BE2C (cell line): Measurements from ENCODE around the gene ZNF385C.

ENCODE experiments used
- DNase-seq: peaks from one replicate; pipeline ENCODE4 v3.0.0-alpha.2; 2020
- H3K27me3 ChIP-seq: fragments of 250-450 bp; sonication (Bioruptor Pico); 2 replicates; pipeline ENCODE4 v1.5.1; 2020; ENCODE audit warnings: mild to moderate bottlenecking
- H3K36me3 ChIP-seq: fragments of 250-450 bp; sonication (Bioruptor Pico); 2 replicates; pipeline ENCODE4 v1.5.1; 2020; ENCODE audit warnings: mild to moderate bottlenecking
- H3K4me1 ChIP-seq: fragments of 250-450 bp; sonication (Bioruptor Pico); 2 replicates; pipeline ENCODE4 v1.5.1; 2020
- H3K4me3 ChIP-seq: 2 replicates; pipeline ENCODE4 v1.5.1; 2011; ENCODE audit warnings: low read depth, low read length
- H3K9me3 ChIP-seq: fragments of 250-450 bp; sonication (Bioruptor Pico); 2 replicates; pipeline ENCODE4 v1.5.1; 2020
- CTCF ChIP-seq: IDR thresholded peaks from 2 replicates; pipeline ENCODE4 v1.5.1; 2012; ENCODE audit warnings: mild to moderate bottlenecking, low read depth, low read length

Gene ZNF385C

GRCh38 chr17:41998497-41998896 lies 99.8 kb downstream of the ZNF385C start:
- Histone ChIP-seq H3K27me3 (no peaks in the 10 kb centered on the region), H3K36me3 (peaks cover 90% of the 10 kb centered on the region), H3K4me1 (no peaks in the 10 kb centered on the region), H3K9me3 (no peaks in the 10 kb centered on the region), H3K4me3 (no peak overlapping the region)
- TF ChIP-seq CTCF = no peak
- DNase-seq = no peak

GRCh38 chr17:41996855-41997164 lies 101.5 kb downstream of the ZNF385C start:
- no peak overlapping the region for H3K4me3 ChIP-seq
- H3K27me3 ChIP-seq = no peaks in the 10 kb centered on the region
- H3K36me3 ChIP-seq = peaks cover 90% of the 10 kb centered on the region
- DNase-seq = no peak
- no peaks in the 10 kb centered on the region for H3K4me1 ChIP-seq
- no peak for TF ChIP-seq CTCF
- H3K9me3 ChIP-seq = no peaks in the 10 kb centered on the region

DNA sequence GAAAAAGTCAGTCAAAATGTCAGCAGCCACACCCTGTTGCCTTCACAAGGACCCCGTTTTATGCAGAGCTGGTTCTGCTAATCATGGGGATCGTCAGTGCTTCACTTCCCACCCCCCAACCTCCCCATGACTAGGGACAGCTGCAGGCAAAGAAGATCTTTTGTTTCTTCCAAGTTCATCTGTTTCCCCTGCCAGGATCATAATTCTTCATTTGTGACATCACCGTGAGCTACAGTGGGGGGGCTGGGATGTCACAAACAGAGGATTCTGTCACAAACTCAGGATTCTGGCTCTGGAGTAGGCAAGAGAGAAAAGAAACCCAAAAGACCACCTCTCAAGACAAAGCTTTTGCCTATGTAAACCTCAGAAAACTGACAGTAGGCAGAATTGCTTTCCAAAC lies 105.7 kb downstream of the ZNF385C start:
- H3K27me3 ChIP-seq = no peaks in the 10 kb centered on the region
- no peak for DNase-seq
- H3K4me1 ChIP-seq = no peaks in the 10 kb centered on the region
- peaks cover 97% of the 10 kb centered on the region for H3K36me3 ChIP-seq
- H3K9me3 ChIP-seq = no peaks in the 10 kb centered on the region
- no peak overlapping the region for H3K4me3 ChIP-seq
- no peak for TF ChIP-seq CTCF

- Histone ChIP-seq H3K4me1 (no peaks in the 10 kb centered on the region), H3K27me3 (no peaks in the 10 kb centered on the region), H3K9me3 (no peaks in the 10 kb centered on the region), H3K4me3 (no peak overlapping the region), H3K36me3 (peaks cover 95% of the 10 kb centered on the region)
- no peak for TF ChIP-seq CTCF
- no peak for DNase-seq
These were observed 108.4 kb downstream of the ZNF385C start for GRCh38 chr17:41989702-41990419.

- Histone ChIP-seq H3K36me3 (peaks cover 95% of the 10 kb centered on the region), H3K4me3 (no peak overlapping the region), H3K9me3 (no peaks in the 10 kb centered on the region), H3K27me3 (no peaks in the 10 kb centered on the region), H3K4me1 (no peaks in the 10 kb centered on the region)
- no peak for TF ChIP-seq CTCF
- no peak for DNase-seq
These were observed 109.9 kb downstream of the ZNF385C start for GRCh38 chr17:41988418-41988817.

DNA sequence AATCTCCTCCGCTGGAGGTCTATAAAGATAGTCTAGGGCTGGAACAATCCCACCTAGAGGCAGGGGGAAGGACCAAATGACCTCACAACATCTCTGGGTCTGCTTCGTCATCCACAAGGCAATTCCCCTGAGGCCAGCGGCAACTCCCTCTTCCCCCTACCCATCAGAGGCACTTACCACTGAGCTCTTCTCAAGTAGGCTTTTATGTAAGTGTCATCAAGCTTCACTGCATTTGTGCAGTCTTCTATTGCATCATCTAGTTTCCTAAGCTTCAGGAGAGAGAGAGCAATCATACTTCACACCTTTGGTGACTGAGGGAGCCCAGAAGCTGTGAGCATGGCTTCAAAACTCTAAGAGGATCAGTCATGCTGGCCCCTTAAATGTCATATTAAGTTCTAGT lies 110.6 kb downstream of the ZNF385C start:
- no peak for DNase-seq
- Histone ChIP-seq H3K4me1 (no peaks in the 10 kb centered on the region), H3K4me3 (no peak overlapping the region), H3K36me3 (peaks cover 95% of the 10 kb centered on the region), H3K27me3 (no peaks in the 10 kb centered on the region), H3K9me3 (no peaks in the 10 kb centered on the region)
- no peak for TF ChIP-seq CTCF
